ENCODE measurements around the gene SSX2IP. TPM values are rescaled to one million over a fixed set of nuclear protein-coding genes. Genes with fewer than 3 reads are reported as not detected.

SSX2IP gene
- total RNA-seq, 4 donors from 2014 or later, result 9.6 to 13.7 (median 9.7) TPM

DNA sequence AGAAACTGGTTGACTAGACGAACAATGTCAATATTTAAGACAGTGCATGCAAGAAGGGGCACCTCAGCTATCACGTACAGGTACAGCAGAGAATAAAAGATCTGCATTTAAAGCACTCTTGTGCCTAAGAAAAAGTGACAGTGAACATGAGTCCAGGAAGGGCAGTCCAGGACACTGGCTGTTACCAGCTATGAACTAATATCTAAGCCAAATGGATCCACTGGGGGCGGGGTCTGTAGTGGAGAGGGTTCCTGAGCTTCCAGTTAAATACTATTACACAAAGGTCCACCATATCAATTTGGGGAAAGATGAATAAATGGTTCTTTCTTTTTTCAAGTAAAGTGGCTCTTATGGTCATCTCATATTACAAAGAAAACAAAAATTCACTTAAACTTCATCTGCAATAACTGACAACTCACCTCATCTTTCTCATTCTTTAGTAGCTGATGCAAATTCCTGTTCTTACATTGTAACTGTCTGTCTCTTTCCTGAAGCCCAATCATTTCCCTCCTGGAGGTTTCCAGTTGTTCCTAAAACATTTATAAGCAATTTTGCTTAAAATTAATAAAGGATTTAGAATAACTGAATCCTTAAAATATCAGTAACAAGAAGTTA is 24.5 kb downstream of the SSX2IP start:
- 91% methylated on average over 3 of the region's 3 CpGs for WGBS
- H3K4me1 ChIP-seq, result no peaks in the 10 kb centered on the region

DNA sequence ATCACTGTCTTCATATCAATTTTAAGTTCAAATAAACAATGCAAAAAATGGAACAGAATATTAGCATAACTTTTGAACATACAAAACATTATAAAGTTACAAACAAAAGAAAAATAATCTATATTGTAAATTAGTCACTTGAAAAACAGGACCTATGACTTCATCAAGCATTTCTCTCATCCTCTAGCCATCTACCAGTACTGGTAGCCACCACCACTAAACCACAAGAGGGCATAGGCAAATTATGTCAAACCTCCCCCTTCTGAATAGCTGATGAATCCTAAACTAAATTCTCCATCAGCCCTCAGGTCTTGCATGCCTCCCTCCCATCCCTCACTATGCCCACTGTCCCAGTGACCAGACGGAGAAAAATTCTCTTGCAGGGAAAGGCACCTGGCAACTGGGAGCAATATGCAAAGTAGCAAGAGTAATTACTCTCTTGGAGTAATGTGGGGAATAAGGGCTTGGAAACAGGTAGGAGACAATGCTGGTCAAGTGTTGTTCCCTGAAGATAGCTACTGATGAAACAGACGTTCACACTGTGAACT is 37.1 kb downstream of the SSX2IP start:
- Histone ChIP-seq H3K36me3 (peaks cover 15 to 55% (median 30%) of the 10 kb centered on the region in 4 donors), H3K4me1 (no peaks in the 10 kb centered on the region), H3K4me3 (no peak overlapping the region), H3K27ac (replicated peaks in 1 of 4) (no peak overlapping the region), H3K27me3 (no peaks in the 10 kb centered on the region), H3K9me3 (no peaks in the 10 kb centered on the region)
- 91% methylated on average over 2 of the region's 2 CpGs for WGBS
- TF ChIP-seq, protein P1, sequence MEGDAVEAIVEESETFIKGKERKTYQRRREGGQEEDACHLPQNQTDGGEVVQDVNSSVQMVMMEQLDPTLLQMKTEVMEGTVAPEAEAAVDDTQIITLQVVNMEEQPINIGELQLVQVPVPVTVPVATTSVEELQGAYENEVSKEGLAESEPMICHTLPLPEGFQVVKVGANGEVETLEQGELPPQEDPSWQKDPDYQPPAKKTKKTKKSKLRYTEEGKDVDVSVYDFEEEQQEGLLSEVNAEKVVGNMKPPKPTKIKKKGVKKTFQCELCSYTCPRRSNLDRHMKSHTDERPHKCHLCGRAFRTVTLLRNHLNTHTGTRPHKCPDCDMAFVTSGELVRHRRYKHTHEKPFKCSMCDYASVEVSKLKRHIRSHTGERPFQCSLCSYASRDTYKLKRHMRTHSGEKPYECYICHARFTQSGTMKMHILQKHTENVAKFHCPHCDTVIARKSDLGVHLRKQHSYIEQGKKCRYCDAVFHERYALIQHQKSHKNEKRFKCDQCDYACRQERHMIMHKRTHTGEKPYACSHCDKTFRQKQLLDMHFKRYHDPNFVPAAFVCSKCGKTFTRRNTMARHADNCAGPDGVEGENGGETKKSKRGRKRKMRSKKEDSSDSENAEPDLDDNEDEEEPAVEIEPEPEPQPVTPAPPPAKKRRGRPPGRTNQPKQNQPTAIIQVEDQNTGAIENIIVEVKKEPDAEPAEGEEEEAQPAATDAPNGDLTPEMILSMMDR (IDR thresholded peaks at IDR 0.05), result no peak
- TF ChIP-seq POLR2A (IDR thresholded peaks at IDR 0.05; ENCODE audit: low read depth), result no peak
- no peak for TF ChIP-seq EP300 (IDR thresholded peaks at IDR 0.05)
- no peak for TF ChIP-seq POLR2AphosphoS5 (IDR thresholded peaks at IDR 0.05)
- intact Hi-C loops (cut with DNase I), result no loop called here
- DNase-seq (ENCODE audit: extremely low spot score), result no peak

More for the DNA sequence above, 24.5 kb downstream of the SSX2IP start:
- Histone ChIP-seq H3K27ac (replicated peaks in 1 of 4) (no peak overlapping the region), H3K27me3 (no peaks in the 10 kb centered on the region), H3K9me3 (no peaks in the 10 kb centered on the region), H3K36me3 (peaks cover 0 to 8% (median 0%) of the 10 kb centered on the region in 4 donors), H3K4me3 (no peak overlapping the region)
- DNase-seq (ENCODE audit: extremely low spot score), result no peak
- no peak for TF ChIP-seq POLR2A (IDR thresholded peaks at IDR 0.05; ENCODE audit: low read depth)
- TF ChIP-seq POLR2AphosphoS5 (IDR thresholded peaks at IDR 0.05), result no peak
- TF ChIP-seq, protein P1 (IDR thresholded peaks at IDR 0.05), result no peak
- TF ChIP-seq EP300 (IDR thresholded peaks at IDR 0.05), result no peak
- intact Hi-C loops (cut with DNase I), result no loop called here

DNA sequence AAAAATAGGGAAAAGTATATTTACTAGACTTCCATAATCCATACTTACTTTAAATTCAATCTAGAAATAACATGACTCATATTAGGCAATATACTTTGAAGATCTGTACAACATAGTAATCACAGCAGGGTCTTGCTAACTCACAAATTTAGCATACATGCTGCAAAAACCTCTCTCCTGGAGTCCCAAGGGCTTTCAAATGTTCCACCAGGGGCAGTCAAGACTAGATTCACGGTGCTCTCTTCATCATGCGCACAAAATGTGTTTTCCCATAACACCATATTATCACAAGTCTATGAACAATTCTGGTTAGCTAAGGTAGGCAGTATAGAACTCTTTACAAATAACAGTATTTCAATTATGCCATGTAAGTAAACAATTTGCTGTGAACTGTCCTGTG is 45.8 kb downstream of the SSX2IP start:
- Histone ChIP-seq H3K27me3 (no peaks in the 10 kb centered on the region), H3K9me3 (no peaks in the 10 kb centered on the region), H3K27ac (replicated peaks in 1 of 4) (no peak overlapping the region), H3K4me3 (no peak overlapping the region), H3K4me1 (no peaks in the 10 kb centered on the region), H3K36me3 (peaks cover 0 to 19% (median 0%) of the 10 kb centered on the region in 4 donors)
- intact Hi-C loops (cut with DNase I), result no loop called here
- TF ChIP-seq EP300 (IDR thresholded peaks at IDR 0.05), result no peak
- TF ChIP-seq POLR2A (IDR thresholded peaks at IDR 0.05; ENCODE audit: low read depth), result no peak
- TF ChIP-seq, protein P1 (IDR thresholded peaks at IDR 0.05), result no peak
- TF ChIP-seq POLR2AphosphoS5 (IDR thresholded peaks at IDR 0.05), result no peak
- WGBS, result 100% methylated on average over 2 of the region's 2 CpGs
- no peak for DNase-seq (ENCODE audit: extremely low spot score)

DNA sequence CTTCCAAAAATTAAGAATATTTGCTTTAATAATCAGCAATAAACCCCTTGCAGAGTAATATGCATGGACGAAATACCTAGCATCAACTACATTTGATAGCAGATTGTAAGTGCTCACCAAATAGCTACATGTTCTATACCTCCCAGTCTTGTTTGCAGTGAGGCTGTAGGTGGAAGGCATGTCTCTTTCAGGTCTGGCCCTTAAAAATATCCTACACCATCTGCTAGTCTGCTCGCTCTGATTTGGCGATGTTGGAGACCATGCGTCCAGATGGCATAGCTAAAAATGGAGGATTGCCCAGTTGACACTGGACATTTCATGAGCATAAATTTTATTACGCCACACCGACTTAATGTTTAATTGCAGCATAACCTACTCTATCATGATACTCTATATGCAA is 47.1 kb downstream of the SSX2IP start:
- no peak overlapping the region for H3K4me3 ChIP-seq
- peaks cover 0 to 14% (median 0%) of the 10 kb centered on the region in 4 donors for H3K36me3 ChIP-seq
- no peak for DNase-seq (ENCODE audit: extremely low spot score)
- TF ChIP-seq EP300 (IDR thresholded peaks at IDR 0.05) (no peak), POLR2A (IDR thresholded peaks at IDR 0.05; ENCODE audit: low read depth) (no peak), POLR2AphosphoS5 (IDR thresholded peaks at IDR 0.05) (no peak)
- TF ChIP-seq, protein P1 (IDR thresholded peaks at IDR 0.05), result no peak
- intact Hi-C loops (cut with DNase I), result no loop called here
- WGBS, result 98% methylated on average over 6 of the region's 6 CpGs
- no peak overlapping the region for H3K27ac ChIP-seq (replicated peaks in 1 of 4)
- no peaks in the 10 kb centered on the region for H3K4me1 ChIP-seq
- no peaks in the 10 kb centered on the region for H3K27me3 ChIP-seq
- no peaks in the 10 kb centered on the region for H3K9me3 ChIP-seq

Measured in esophagus muscularis mucosa (tissue), 4 donors.